K562 (cell line): ENCODE data around the gene PDLIM5. TPM values are rescaled to one million over a fixed set of nuclear protein-coding genes. Genes with fewer than 3 reads are reported as not detected.

ENCODE experiments used
- ATAC-seq: fragments of 200-7000 bp; cut with Tn5 transposase; 3 replicates; pipeline ENCODE4 v1.9.1; 2020; ENCODE audit warnings: moderate library complexity
- BruUV-seq: library from RNA; stranded (reverse); fragments of 400-500 nt; replicated peaks from 2 replicates; lab custom pipeline; 2021; lab: Mats Ljungman, UMichigan
- CTCF ChIA-PET: fragments of 300-600 bp; formaldehyde crosslinking; extraction: SDS; loops from one replicate; lab custom pipeline; 2021; ENCODE audit warnings: low intra/inter-chr PET ratio; lab: Yijun Ruan, JAX
- POLR2A ChIA-PET: fragments of 300-600, 350-650 bp; sonication (Branson Sonifier 250); formaldehyde crosslinking; extraction: SDS; loops from one replicate; lab custom pipeline; 2021; ENCODE audit warnings: antibody characterized with exemption, inconsistent platforms; lab: Yijun Ruan, JAX
- DNase-seq, 4 experiments: peaks; one replicate each; pipeline versions ENCODE4 v3.0.0 to v3.0.0-alpha.2; 2011 to 2018; ENCODE audit warnings: low spot score in 3 of 4, mixed read lengths in 3 of 4; ENCODE audit errors: extremely low read depth in 1 of 4
- FAIRE-seq: peaks from 2 replicates; lab custom pipeline; 2011; peaks lifted over from hg19 to GRCh38; lab: Jason Lieb, UNC
- H2AFZ ChIP-seq: 2 replicates; pipeline ENCODE4 v1.6.0; 2011; ENCODE audit warnings: low read depth, low read length, control low read depth, inconsistent platforms
- H3K27ac ChIP-seq: fragments of 200-600 bp; 3 replicates; pipeline ENCODE4 v1.8.0; 2011; ENCODE audit warnings: low read depth, mild to moderate bottlenecking, control low read depth, inconsistent platforms, low read length, moderate library complexity, mixed read lengths; ENCODE audit errors: extremely low read depth
- H3K27me3 ChIP-seq, 2 experiments: fragments of 300-600 bp in 1 of 2; 2 replicates in 1 of 2; 3 replicates in 1 of 2; pipeline versions ENCODE4 v1.6.0 to v1.8.0; 2011; ENCODE audit warnings: inconsistent platforms in 2 of 2, low read length in 2 of 2, mild to moderate bottlenecking in 1 of 2, mixed read lengths in 1 of 2, moderate library complexity in 1 of 2; ENCODE audit not compliant: control insufficient read depth in 2 of 2, insufficient read depth in 2 of 2
- H3K36me3 ChIP-seq: fragments of 300-600 bp; 3 replicates; pipeline ENCODE4 v1.8.0; 2011; ENCODE audit warnings: mild to moderate bottlenecking, low read length, inconsistent platforms; ENCODE audit not compliant: control insufficient read depth, insufficient read depth
- H3K4me1 ChIP-seq, 2 experiments: fragments of 200-600 bp in 1 of 2; replicated peaks in 1 of 2; 2 replicates in 1 of 2; 3 replicates in 1 of 2; pipeline versions ENCODE4 v1.5.1 to v1.8.0; 2011; ENCODE audit warnings: inconsistent platforms in 2 of 2, low read length in 2 of 2, mild to moderate bottlenecking in 1 of 2, mixed read lengths in 1 of 2, moderate library complexity in 1 of 2; ENCODE audit not compliant: control insufficient read depth in 2 of 2, insufficient read depth in 2 of 2
- H3K4me2 ChIP-seq: 2 replicates; pipeline ENCODE4 v1.6.1; 2011; ENCODE audit warnings: low read length, control low read depth, inconsistent platforms, mixed read lengths; ENCODE audit not compliant: insufficient read depth
- H3K4me3 ChIP-seq: fragments of 200-600 bp; sonication (generic), shearing (Covaris generic); 2 replicates; pipeline ENCODE4 v1.5.1; 2016; ENCODE audit warnings: control low read depth, inconsistent platforms
- H3K79me2 ChIP-seq: fragments of 200-600 bp; 3 replicates; pipeline ENCODE4 v1.8.0; 2011; ENCODE audit warnings: low read length, inconsistent platforms; ENCODE audit not compliant: control insufficient read depth, insufficient read depth
- H3K9ac ChIP-seq, 2 experiments: 2 replicates each; pipeline versions ENCODE4 v1.6.0 to v1.6.1; 2011; ENCODE audit warnings: low read depth in 2 of 2, low read length in 2 of 2, control low read depth in 1 of 2, inconsistent platforms in 1 of 2, mild to moderate bottlenecking in 1 of 2, mixed read lengths in 1 of 2; ENCODE audit not compliant: insufficient read depth in 1 of 2
- H3K9me1 ChIP-seq: one replicate; pipeline ENCODE4 v1.6.0; 2011; ENCODE audit warnings: inconsistent platforms, mild to moderate bottlenecking, low read length, moderate library complexity; ENCODE audit not compliant: control insufficient read depth, insufficient read depth
- H3K9me3 ChIP-seq: replicated peaks from 2 replicates; pipeline ENCODE4 v1.5.1; 2011; ENCODE audit warnings: low read depth, low read length, inconsistent platforms; ENCODE audit not compliant: control insufficient read depth, insufficient read depth
- H4K20me1 ChIP-seq: replicated peaks from 2 replicates; pipeline ENCODE4 v1.6.1; 2011; ENCODE audit warnings: low read length, inconsistent platforms, mixed read lengths; ENCODE audit not compliant: control insufficient read depth, insufficient read depth
- ARID1B ChIP-seq: fragments of 450-650 bp; IDR thresholded peaks from 2 replicates; pipeline ENCODE4 v1.6.1; 2016; ENCODE audit warnings: antibody characterized with exemption, mild to moderate bottlenecking, inconsistent platforms
- HNRNPH1 ChIP-seq: fragments of 200-400 bp; formaldehyde crosslinking; optimal IDR thresholded peaks from 2 replicates; pipeline ENCODE3; 2017; ENCODE audit warnings: low read depth, mild to moderate bottlenecking, low read length, moderate library complexity
- MEF2A ChIP-seq: IDR thresholded peaks from 2 replicates; pipeline ENCODE4 v1.6.1; 2011; ENCODE audit warnings: low read depth, mild to moderate bottlenecking, low read length, moderate library complexity; ENCODE audit not compliant: control insufficient read depth
- MEIS2 ChIP-seq: fragments of 450-650 bp; IDR thresholded peaks from 2 replicates; pipeline ENCODE4 v1.6.1; 2014; ENCODE audit warnings: mild to moderate bottlenecking; ENCODE audit not compliant: partially characterized antibody
- NR2C2 ChIP-seq, 2 experiments: fragments of 200-800 bp in 1 of 2; sonication (Bioruptor generic) in 1 of 2; sonication (generic) in 1 of 2; formaldehyde crosslinking in 1 of 2; IDR thresholded peaks; 2 replicates each; pipeline versions ENCODE4 v1.6.1 to v1.8.0; 2016 to 2022; ENCODE audit warnings: mild to moderate bottlenecking in 1 of 2, missing compliant biosample characterization in 1 of 2, missing genetic modification characterization in 1 of 2, missing genetic modification reagents in 1 of 2
- SP1 ChIP-seq: sonication (generic); formaldehyde crosslinking; IDR thresholded peaks from 2 replicates; pipeline ENCODE4 v1.8.1; 2022; ENCODE audit warnings: mild to moderate bottlenecking, missing genetic modification reagents
- SRF ChIP-seq, 2 experiments: fragments of 250-450, 450-650 bp in 1 of 2; sonication (Bioruptor Pico) in 1 of 2; sonication (generic) in 1 of 2; formaldehyde crosslinking; IDR thresholded peaks; 2 replicates each; pipeline versions ENCODE4 v1.5.0 to v1.5.1; 2020 to 2022; ENCODE audit warnings: mild to moderate bottlenecking in 1 of 2, missing genetic modification reagents in 1 of 2
- ZNF124 ChIP-seq: sonication (generic); formaldehyde crosslinking; IDR thresholded peaks from 2 replicates; pipeline ENCODE4 v1.8.1; 2022; ENCODE audit warnings: missing genetic modification reagents
- ZNF174 ChIP-seq: fragments of 250-450 bp; sonication (Bioruptor Pico); IDR thresholded peaks from 2 replicates; pipeline ENCODE4 v1.4.0; 2020; ENCODE audit warnings: mild to moderate bottlenecking
- WGBS: fragments of 100-300 bp; shearing (Covaris generic); methylation state at CpG from one replicate; pipeline ENCODE4 v1.1.6; 2016; ENCODE audit warnings: low coverage, mixed read lengths; ENCODE audit not compliant: insufficient coverage; ENCODE audit errors: missing lambda C conversion rate; 5-methylcytosine and 5-hydroxymethylcytosine counted together
- in situ Hi-C: fragments of 300-500 bp; cut with MboI; formaldehyde crosslinking; loops from 4 replicates; pipeline ENCODE4 v1.15.0; 2018; ENCODE audit warnings: inconsistent platforms, mixed read lengths
- intact Hi-C: fragments of 100-400 bp; cut with micrococcal nuclease; formaldehyde crosslinking; loops from 2 replicates; pipeline ENCODE4 v1.14.2; 2022
- polyA plus RNA-seq, 8 experiments: library from polyadenylated mRNA; depleted of rRNA in 4 of 8; stranded (reverse) in 5 of 8; unstranded in 3 of 8; fragments of >200 nt; fragmentation: Nextera tagmentation in 2 of 8; fragmentation: Illumina TruSeq in 1 of 8; extraction: Ambion mirVana in 2 of 8; extraction: Trizol in 1 of 8; gene quantifications; 2 replicates each; pipeline versions ENCODE4 v1.2.1 to v1.2.3, GENCODE V29; 2011 to 2014; ENCODE audit warnings: inconsistent platforms in 1 of 8, missing spikeins in 1 of 8
- total RNA-seq, 7 experiments: library from RNA; depleted of rRNA in 6 of 7; stranded (reverse); fragments of >200 nt in 6 of 7; fragmentation: Illumina TruSeq in 2 of 7; extraction: Trizol in 2 of 7; gene quantifications; 2 replicates each; pipeline versions ENCODE4 v1.2.1 to v1.2.3, GENCODE V29; 2011 to 2021; ENCODE audit warnings: low replicate concordance in 1 of 7

PDLIM5 gene
- total and polyA plus RNA-seq, 9 of the 15 experiments (the other 6 are each of a cell fraction or from before 2014, with no cell fraction given), result 36.9 to 127 (median 62.5) TPM

DNA sequence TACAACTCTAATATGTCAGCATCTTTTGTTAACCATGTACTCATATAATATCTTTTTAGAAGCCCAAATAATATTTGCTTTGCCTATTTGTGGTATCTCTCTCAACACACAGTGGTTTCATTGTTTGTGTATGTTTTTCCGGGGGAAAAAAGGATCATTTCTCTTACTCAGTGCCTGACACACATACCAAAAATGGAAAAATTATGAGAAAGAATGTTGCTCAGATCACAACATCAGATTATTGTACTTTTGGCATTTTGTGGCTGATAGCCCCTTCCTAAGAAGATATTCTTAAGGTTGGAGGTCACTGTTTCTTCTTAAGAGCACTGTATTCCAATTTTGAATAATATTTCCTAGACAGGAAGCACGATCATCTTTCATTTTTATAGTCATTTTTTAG lies 93.6 kb downstream of the PDLIM5 start:
- TF ChIP-seq MEIS2 (peak; percentile 44), SP1 (CRISPR knock-in tag) (no peak), MEF2A (no peak), ARID1B (0 out of 2 replicates have a peak, but pooled peaks have one; percentile 10), ZNF124 (CRISPR knock-in tag) (no peak), ZNF174 (CRISPR knock-in tag) (no peak), HNRNPH1 (no peak), NR2C2 (CRISPR knock-in tag; IDR thresholded peaks at IDR 0.05) (no peak), NR2C2 (tag; IDR thresholded peaks at IDR 0.05) (0 out of 2 replicates have a peak, but pooled peaks have one; percentile 20), SRF (CRISPR knock-in tag; IDR thresholded peaks at IDR 0.05) (0 out of 4 replicates have a peak, but pooled peaks of 1 of the 2 experiments have one; percentile 29)
- Histone ChIP-seq H3K9me1 (no peaks in the 10 kb centered on the region), H2AFZ (0 out of 2 replicates have a peak overlapping the region, but pooled peaks have one; percentile 46), H3K4me1 (peaks cover 0 to 29% of the 10 kb centered on the region in 2 experiments; a peak in 4 of 5 replicates), H3K4me3 (no peak overlapping the region), H3K9ac (no peak overlapping the region; a peak in 1 of 4 replicates), H3K27me3 (no peaks in the 10 kb centered on the region), H3K36me3 (no peaks in the 10 kb centered on the region; the same call in 1 of the 3 replicates), H3K9me3 (no peaks in the 10 kb centered on the region), H4K20me1 (no peaks in the 10 kb centered on the region), H3K27ac (no peak overlapping the region; the same call in 2 of the 3 replicates), H3K79me2 (peaks cover 52% of the 10 kb centered on the region), H3K4me2 (no peak overlapping the region)
- WGBS, result 28% methylated on average over 2 of the region's 2 CpGs
- ATAC-seq (no peak), DNase-seq (no peak), FAIRE-seq (no peak)
- intact Hi-C loops (no loop called here), in situ Hi-C loops (no loop called here)
- BruUV-seq, result no TSS peak
- ChIA-PET POLR2A (no interaction called here), CTCF (no interaction called here)
